ENCODE measurements around the gene RNF138.
"Not testable (repeated sequence)": the region's sequence is repeated elsewhere in the genome, so short reads cannot be mapped to it uniquely, and the experiment has no call there.

The RNF138 gene

GRCh38 chr18:32175265-32175664 lies 83.6 kb downstream of the RNF138 start:
- DNase-seq (ENCODE audit: low spot score), result no peak

- DNase-seq (ENCODE audit: low spot score), result not testable (repeated sequence)
Observed at GRCh38 chr18:32176745-32177144, 85.1 kb downstream of the RNF138 start.

GRCh38 chr18:32177530-32177929 lies 85.9 kb downstream of the RNF138 start:
- no peak for DNase-seq (ENCODE audit: low spot score)
